Prostate gland (tissue), 2 donors: Measurements from ENCODE around the gene ZBTB44. TPM values are rescaled to one million over a fixed set of nuclear protein-coding genes. Genes with fewer than 3 reads are reported as not detected.

ENCODE experiments used
- DNase-seq: peaks from one replicate; pipeline ENCODE4 v3.0.0-alpha.2; 2019; ENCODE audit warnings: low spot score
- H3K27ac ChIP-seq, 2 donors: fragments of 200-600 bp; sonication (generic); 2 replicates each; pipeline ENCODE4 v1.5.1; 2017 to 2019
- H3K27me3 ChIP-seq: fragments of 200-600 bp; sonication (generic); replicated peaks from 2 replicates; pipeline ENCODE4 v1.5.1; 2019; ENCODE audit not compliant: insufficient read depth
- H3K36me3 ChIP-seq, 2 donors: fragments of 200-600 bp; sonication (generic); 1 replicate in 1 of 2; 2 replicates in 1 of 2; pipeline versions ENCODE4 v1.5.1 to v1.8.1; 2017 to 2019
- H3K4me1 ChIP-seq: fragments of 200-600 bp; sonication (generic); replicated peaks from 2 replicates; pipeline ENCODE4 v1.5.1; 2019
- H3K4me3 ChIP-seq, 2 donors: fragments of 200-600 bp; sonication (generic); 2 replicates each; pipeline ENCODE4 v1.5.1; 2017 to 2019
- H3K9me3 ChIP-seq: fragments of 200-600 bp; sonication (generic); 2 replicates; pipeline ENCODE4 v1.5.1; 2017
- CTCF ChIP-seq, 4 experiments: fragments of 200-600 bp in 2 of 4; fragments of 450-650 bp in 2 of 4; sonication (generic) in 2 of 4; IDR thresholded peaks; 1 replicate in 3 of 4; 2 replicates in 1 of 4; pipeline ENCODE4 v1.5.1; 2016 to 2019; ENCODE audit warnings: antibody characterized with exemption in 4 of 4, mild to moderate bottlenecking in 2 of 4, moderate library complexity in 2 of 4
- POLR2A ChIP-seq: fragments of 450-650 bp; IDR thresholded peaks from one replicate; pipeline ENCODE4 v1.6.1; 2016; ENCODE audit warnings: antibody characterized with exemption, mild to moderate bottlenecking
- POLR2AphosphoS5 ChIP-seq: sonication (generic); formaldehyde crosslinking; IDR thresholded peaks from one replicate; pipeline ENCODE4 v1.6.1; 2017; ENCODE audit warnings: antibody characterized with exemption
- WGBS: methylation state at CpG from one replicate; pipeline ENCODE4 v1.1.5; 2018; 5-methylcytosine and 5-hydroxymethylcytosine counted together
- intact Hi-C: fragments of 100-400 bp; cut with DNase I; formaldehyde crosslinking; loops from one replicate; pipeline ENCODE4 v1.14.2; 2022
- small RNA-seq, 2 donors: library from RNA; depleted of rRNA; stranded (forward); fragments of <200 nt; gene quantifications; one replicate each; pipeline ENCODE3, GENCODE V24; 2016
- total RNA-seq, 2 donors: library from RNA; depleted of rRNA; stranded (reverse); fragments of >200 nt; gene quantifications; one replicate each; pipeline ENCODE4 v1.1.0, GENCODE V29; 2016

ZBTB44 gene
- total RNA-seq, 2 donors from 2014 or later: 35.9 to 80.3 TPM

- WGBS: 41% methylated on average over 16 of the region's 16 CpGs
- H3K4me1 ChIP-seq: peaks cover 12% of the 10 kb centered on the region
- DNase-seq: no peak
- no peak overlapping the region for H3K27ac ChIP-seq
- TF ChIP-seq POLR2A (no peak), POLR2AphosphoS5 (no peak), CTCF (IDR thresholded peaks at IDR 0.05) (no peak)
- H3K4me3 ChIP-seq: no peak overlapping the region
- no peaks in the 10 kb centered on the region for H3K27me3 ChIP-seq
- H3K36me3 ChIP-seq: no peaks in the 10 kb centered on the region
- H3K9me3 ChIP-seq: no peaks in the 10 kb centered on the region
- intact Hi-C loops: no loop called here
Observed at GRCh38 chr11:130178441-130179339, 136.0 kb downstream of the ZBTB44 start.

GRCh38 chr11:130177782-130178181 lies 136.9 kb downstream of the ZBTB44 start:
- Histone ChIP-seq H3K9me3 (no peaks in the 10 kb centered on the region), H3K4me3 (no peak overlapping the region), H3K4me1 (peaks cover 12% of the 10 kb centered on the region), H3K27me3 (no peaks in the 10 kb centered on the region), H3K36me3 (no peaks in the 10 kb centered on the region), H3K27ac (no peak overlapping the region)
- intact Hi-C loops: no loop called here
- WGBS: 93% methylated on average over 10 of the region's 10 CpGs
- TF ChIP-seq POLR2A: no peak
- TF ChIP-seq CTCF (IDR thresholded peaks at IDR 0.05): no peak
- no peak for TF ChIP-seq POLR2AphosphoS5
- no peak for DNase-seq

Small RNAs within 50 kb of the gene (small RNA-seq; reads per million reads assigned to genes)
- 0 reads per million in 2 donors for gene RN7SL778P

Other genes starting within 250 kb of the ZBTB44 start
- gene APLP2, start 245.0 kb downstream of the ZBTB44 start, total RNA-seq: 100 to 1,000 TPM; 222 to 434 TPM
- 100 to 1,000 TPM in 1 of 2 donors, 10 to 100 TPM in 1; 39.8 to 114 TPM for gene ST14, start 155.1 kb downstream of the ZBTB44 start, total RNA-seq
- 1 to 10 TPM in 1 of 2 donors, under 1 TPM in 1; 0.82 to 1.7 TPM for gene ADAMTS8, start 113.7 kb upstream of the ZBTB44 start, total RNA-seq
- gene ADAMTS15, start 133.7 kb upstream of the ZBTB44 start, total RNA-seq: 1 to 10 TPM in 1 of 2 donors, under 1 TPM in 1; 0.59 to 1.5 TPM